Mesenchymal stem cell (in vitro differentiated cells and primary cell): ENCODE results near the gene SEC14L5.

Experiments used
- DNase-seq: peaks from one replicate; pipeline ENCODE4 v3.0.0-alpha.2; 2013
- H2AFZ ChIP-seq: one replicate; pipeline ENCODE4 v1.6.1; 2013; ENCODE audit warnings: low read depth, mild to moderate bottlenecking, control low read depth, inconsistent platforms, low read length, moderate library complexity
- H2AK5ac ChIP-seq: 2 replicates; pipeline ENCODE4 v1.6.1; 2013; ENCODE audit warnings: low read length, moderate library complexity, mild to moderate bottlenecking, inconsistent platforms; ENCODE audit not compliant: severe bottlenecking
- H2BK120ac ChIP-seq: one replicate; pipeline ENCODE4 v1.6.1; 2013; ENCODE audit warnings: low read depth, mild to moderate bottlenecking, inconsistent platforms, low read length, moderate library complexity
- H2BK12ac ChIP-seq, 2 experiments: one replicate each; pipeline ENCODE4 v1.6.1; 2013; ENCODE audit warnings: inconsistent platforms in 2 of 2, low read length in 2 of 2, mild to moderate bottlenecking in 2 of 2, moderate library complexity in 2 of 2, control low read depth in 1 of 2
- H2BK15ac ChIP-seq: one replicate; pipeline ENCODE4 v1.6.1; 2013; ENCODE audit warnings: mild to moderate bottlenecking, low read depth, inconsistent platforms; ENCODE audit not compliant: poor library complexity, severe bottlenecking
- H2BK5ac ChIP-seq: 2 replicates; pipeline ENCODE4 v1.6.1; 2013; ENCODE audit warnings: low read depth, mild to moderate bottlenecking, low read length, control low read depth, inconsistent platforms; ENCODE audit not compliant: poor library complexity, severe bottlenecking
- H3K14ac ChIP-seq, 2 experiments: one replicate each; pipeline ENCODE4 v1.6.1; 2013; ENCODE audit warnings: inconsistent platforms in 2 of 2, low read length in 2 of 2, control low read depth in 1 of 2, mild to moderate bottlenecking in 1 of 2, moderate library complexity in 1 of 2
- H3K18ac ChIP-seq, 2 experiments: one replicate each; pipeline ENCODE4 v1.6.1; 2013; ENCODE audit warnings: inconsistent platforms in 2 of 2, low read length in 2 of 2, control low read depth in 1 of 2, low read depth in 1 of 2, mild to moderate bottlenecking in 1 of 2
- H3K23ac ChIP-seq, 2 experiments: one replicate each; pipeline ENCODE4 v1.6.1; 2013; ENCODE audit warnings: inconsistent platforms in 2 of 2, low read length in 2 of 2, mild to moderate bottlenecking in 2 of 2, moderate library complexity in 2 of 2, control low read depth in 1 of 2
- H3K27ac ChIP-seq: 2 replicates; pipeline ENCODE4 v1.5.1; 2013; ENCODE audit warnings: mild to moderate bottlenecking, moderate library complexity, low read length, control low read depth, inconsistent platforms; ENCODE audit not compliant: poor library complexity, severe bottlenecking
- H3K27me3 ChIP-seq, 2 experiments: 2 replicates each; pipeline versions ENCODE4 v1.6.1 to v1.7.0; 2013; ENCODE audit warnings: low read length in 2 of 2, mild to moderate bottlenecking in 2 of 2, moderate library complexity in 2 of 2, control low read depth in 1 of 2, inconsistent platforms in 1 of 2; ENCODE audit not compliant: control insufficient read depth in 1 of 2, insufficient read depth in 1 of 2
- H3K36me3 ChIP-seq, 2 experiments: 2 replicates each; pipeline versions ENCODE4 v1.6.1 to v1.7.0; 2013; ENCODE audit warnings: low read length in 2 of 2, control low read depth in 1 of 2, inconsistent platforms in 1 of 2, low read depth in 1 of 2, mild to moderate bottlenecking in 1 of 2; ENCODE audit not compliant: insufficient read depth in 2 of 2, control insufficient read depth in 1 of 2
- H3K4ac ChIP-seq, 2 experiments: one replicate each; pipeline ENCODE4 v1.6.1; 2013; ENCODE audit warnings: inconsistent platforms in 2 of 2, low read length in 2 of 2, mild to moderate bottlenecking in 2 of 2, moderate library complexity in 2 of 2, control low read depth in 1 of 2, low read depth in 1 of 2
- H3K4me1 ChIP-seq: 2 replicates; pipeline ENCODE4 v1.6.1; 2013; ENCODE audit warnings: low read depth, low read length, control low read depth; ENCODE audit not compliant: control insufficient read depth, insufficient read depth
- H3K4me2 ChIP-seq: 2 replicates; pipeline ENCODE4 v1.6.1; 2013; ENCODE audit warnings: low read length, mild to moderate bottlenecking, inconsistent platforms; ENCODE audit not compliant: poor library complexity, severe bottlenecking
- H3K4me3 ChIP-seq, 2 experiments: 2 replicates each; pipeline versions ENCODE4 v1.5.1 to v1.7.0; 2013; ENCODE audit warnings: low read length in 2 of 2, mild to moderate bottlenecking in 2 of 2, control low read depth in 1 of 2, low read depth in 1 of 2; ENCODE audit not compliant: insufficient read depth in 1 of 2
- H3K79me1 ChIP-seq: replicated peaks from 2 replicates; pipeline ENCODE4 v1.6.1; 2013; ENCODE audit warnings: mild to moderate bottlenecking, control low read depth, low read length, inconsistent platforms; ENCODE audit not compliant: poor library complexity, severe bottlenecking
- H3K9ac ChIP-seq: 2 replicates; pipeline ENCODE4 v1.7.0; 2013; ENCODE audit warnings: mild to moderate bottlenecking, low read length, moderate library complexity
- H3K9me3 ChIP-seq: 2 replicates; pipeline ENCODE4 v1.7.0; 2013; ENCODE audit warnings: mild to moderate bottlenecking, low read length; ENCODE audit not compliant: control insufficient read depth
- H4K8ac ChIP-seq: one replicate; pipeline ENCODE4 v1.6.1; 2013; ENCODE audit warnings: inconsistent platforms, mild to moderate bottlenecking, low read length, moderate library complexity
- H4K91ac ChIP-seq: one replicate; pipeline ENCODE4 v1.6.1; 2013; ENCODE audit warnings: mild to moderate bottlenecking, low read length, inconsistent platforms
- WGBS: methylation state at CpG from one replicate; pipeline ENCODE4 v1.1.7; 2013; ENCODE audit warnings: mixed read lengths; 5-methylcytosine and 5-hydroxymethylcytosine counted together

SEC14L5 gene

DNA sequence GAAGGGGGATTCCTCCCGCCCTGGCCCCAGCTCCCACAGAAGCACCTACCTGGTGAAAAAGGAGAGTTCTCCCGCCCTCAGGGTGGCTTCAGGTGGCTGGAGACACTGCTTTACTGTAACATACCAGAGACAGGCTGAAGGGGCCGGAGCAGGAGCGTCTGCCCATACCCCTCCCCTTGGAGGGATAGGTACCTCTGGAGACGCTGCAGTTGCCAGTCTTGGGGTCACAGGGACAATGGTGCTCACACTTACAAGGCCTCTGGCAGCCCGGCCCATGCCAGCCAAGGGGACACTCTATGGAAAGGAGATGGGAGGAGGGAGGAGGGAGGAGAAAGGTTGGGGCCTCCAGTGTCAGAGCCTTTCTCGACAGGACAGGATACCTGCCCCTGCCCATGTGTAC is 69.0 kb downstream of the SEC14L5 start:
- 89% methylated on average over 7 of the region's 7 CpGs for WGBS

DNA sequence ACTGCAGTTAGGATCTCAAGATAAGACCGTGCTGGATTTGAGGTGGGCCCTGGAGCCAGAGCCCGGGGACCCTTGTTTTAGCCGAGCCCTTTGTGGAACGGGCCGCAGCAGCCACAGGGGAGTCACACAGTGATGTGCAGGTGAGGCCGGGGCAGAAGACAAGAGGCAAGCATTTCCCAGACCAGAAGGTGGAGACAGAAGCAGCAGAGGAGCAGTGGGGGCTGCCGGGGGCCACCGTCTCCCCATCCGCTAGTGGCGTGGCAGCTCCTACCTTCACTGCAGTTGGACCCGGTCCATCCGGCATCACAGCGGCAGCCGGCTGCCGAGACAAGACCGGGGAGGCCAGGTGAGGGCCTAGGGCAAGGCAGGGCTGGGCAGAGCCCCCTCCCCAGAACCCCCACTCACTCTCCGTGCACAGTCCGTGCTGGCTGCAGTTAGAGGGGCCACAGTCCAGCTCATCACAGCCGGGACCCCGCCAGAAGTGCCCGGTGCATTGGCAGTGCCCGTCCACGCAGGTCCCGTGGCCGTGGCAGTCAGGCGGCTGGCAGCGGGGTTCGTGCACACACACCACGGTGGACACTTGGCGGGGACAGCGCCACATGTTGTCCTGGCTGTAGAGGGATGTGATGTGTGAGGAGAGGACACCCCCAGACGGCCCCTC is 69.6 kb downstream of the SEC14L5 start:
- Histone ChIP-seq H2BK5ac (no peak overlapping the region), H4K91ac (no peak overlapping the region), H3K9me3 (no peaks in the 10 kb centered on the region), H3K27ac (no peak overlapping the region), H2AFZ (no peak overlapping the region), H3K14ac (no peak overlapping the region), H3K9ac (no peak overlapping the region), H3K36me3 (peaks cover 22 to 43% of the 10 kb centered on the region in 2 experiments), H2BK120ac (no peak overlapping the region), H2BK12ac (no peak overlapping the region), H3K4me3 (no peak overlapping the region), H3K79me1 (peaks cover 12% of the 10 kb centered on the region), H3K4ac (no peak overlapping the region), H3K23ac (no peak overlapping the region), H2BK15ac (no peak overlapping the region), H3K4me1 (no peaks in the 10 kb centered on the region), H3K27me3 (peaks cover 0 to 1% of the 10 kb centered on the region in 2 experiments), H4K8ac (no peak overlapping the region), H3K4me2 (no peak overlapping the region), H3K18ac (no peak overlapping the region), H2AK5ac (no peak overlapping the region)
- 94% methylated on average over 23 of the region's 32 CpGs for WGBS
- no peak for DNase-seq

More for the DNA sequence above, 69.0 kb downstream of the SEC14L5 start:
- Histone ChIP-seq H3K27ac (no peak overlapping the region), H3K14ac (no peak overlapping the region), H3K4me3 (no peak overlapping the region), H3K23ac (no peak overlapping the region), H2BK12ac (no peak overlapping the region), H2BK120ac (no peak overlapping the region), H3K18ac (no peak overlapping the region), H4K91ac (no peak overlapping the region), H2AK5ac (no peak overlapping the region), H2BK15ac (no peak overlapping the region), H3K9ac (no peak overlapping the region), H3K4me2 (no peak overlapping the region), H3K27me3 (peaks cover 5 to 8% of the 10 kb centered on the region in 2 experiments), H2BK5ac (no peak overlapping the region), H3K4me1 (no peaks in the 10 kb centered on the region), H3K79me1 (peaks cover 12% of the 10 kb centered on the region), H3K4ac (no peak overlapping the region), H3K36me3 (peaks cover 22 to 43% of the 10 kb centered on the region in 2 experiments), H3K9me3 (no peaks in the 10 kb centered on the region), H2AFZ (no peak overlapping the region), H4K8ac (no peak overlapping the region)
- no peak for DNase-seq

DNA sequence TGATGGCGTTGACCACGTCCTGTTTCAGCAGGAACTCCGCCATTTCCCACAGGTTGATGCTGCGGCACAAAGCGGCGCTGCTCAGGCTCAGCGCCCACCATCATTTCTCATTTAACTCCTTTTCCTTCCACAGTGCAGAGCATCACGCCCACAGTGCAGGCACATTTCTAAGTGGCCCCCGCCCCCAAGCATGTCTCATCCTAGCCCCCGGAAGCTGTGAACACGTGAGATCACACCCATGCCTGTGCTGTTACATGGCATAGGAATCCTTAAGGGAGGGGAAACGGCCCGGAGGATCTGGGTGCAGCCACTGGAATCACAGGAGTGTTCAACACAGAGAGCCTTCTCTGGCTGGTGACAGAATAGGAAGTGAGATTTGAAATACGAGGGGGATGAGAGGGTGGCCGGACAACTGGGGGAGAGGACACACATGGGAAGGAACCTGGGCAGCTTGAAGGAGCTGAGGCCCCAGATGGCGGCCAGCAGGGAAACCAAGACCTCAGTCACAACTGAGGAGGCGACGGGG is 70.9 kb downstream of the SEC14L5 start:
- H3K23ac ChIP-seq = no peak overlapping the region
- H3K18ac ChIP-seq = no peak overlapping the region
- no peak overlapping the region for H3K4me3 ChIP-seq
- no peak overlapping the region for H2BK5ac ChIP-seq
- H3K79me1 ChIP-seq = peaks cover 17% of the 10 kb centered on the region
- H3K27me3 ChIP-seq = no peaks in the 10 kb centered on the region
- H3K4me2 ChIP-seq = no peak overlapping the region
- H2BK120ac ChIP-seq = no peak overlapping the region
- H2BK12ac ChIP-seq = no peak overlapping the region
- no peaks in the 10 kb centered on the region for H3K9me3 ChIP-seq
- H2BK15ac ChIP-seq = no peak overlapping the region
- no peak overlapping the region for H3K14ac ChIP-seq
- no peak overlapping the region for H2AK5ac ChIP-seq
- peaks cover 22 to 43% of the 10 kb centered on the region in 2 experiments for H3K36me3 ChIP-seq
- H2AFZ ChIP-seq = no peak overlapping the region
- no peak overlapping the region for H4K91ac ChIP-seq
- no peak for DNase-seq
- H3K27ac ChIP-seq = no peak overlapping the region
- no peak overlapping the region for H4K8ac ChIP-seq
- H3K4ac ChIP-seq = no peak overlapping the region
- 92% methylated on average over 18 of the region's 18 CpGs for WGBS
- H3K9ac ChIP-seq = no peak overlapping the region
- H3K4me1 ChIP-seq = peaks cover 6% of the 10 kb centered on the region

DNA sequence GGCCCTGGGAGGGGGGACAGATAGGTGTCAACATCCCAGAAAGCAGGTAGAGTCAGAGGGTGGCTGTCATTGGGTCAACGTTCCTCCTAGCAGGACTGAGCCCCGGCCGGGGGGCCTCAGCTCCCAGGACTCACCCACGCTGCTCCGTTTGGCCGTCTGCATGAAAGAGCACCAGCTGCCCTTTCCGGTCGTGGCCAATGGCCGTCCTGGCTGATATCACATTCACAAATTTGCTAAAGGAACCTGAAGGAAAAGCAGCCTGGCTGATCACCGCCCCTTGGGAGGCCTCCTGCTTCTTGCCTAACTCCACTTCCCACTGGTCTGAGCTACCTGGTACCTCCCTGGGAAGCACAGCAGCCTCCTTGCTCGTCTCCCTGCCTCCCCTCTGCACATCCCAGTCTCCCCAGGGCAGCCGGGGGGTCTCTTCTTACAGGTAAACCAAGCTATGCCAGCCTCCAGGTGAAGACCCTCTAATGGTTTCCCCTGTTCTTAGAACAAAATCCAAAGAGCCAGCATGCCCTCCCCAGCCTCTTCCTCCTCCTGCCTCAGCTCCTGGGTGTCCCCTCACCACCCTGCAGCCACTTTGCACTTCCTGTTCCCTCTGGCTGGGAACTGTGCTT is 72.2 kb downstream of the SEC14L5 start:
- Histone ChIP-seq H2BK5ac (no peak overlapping the region), H3K27me3 (peaks cover 0 to 2% of the 10 kb centered on the region in 2 experiments), H2BK15ac (no peak overlapping the region), H3K9me3 (no peaks in the 10 kb centered on the region), H3K4me3 (no peak overlapping the region), H3K27ac (no peak overlapping the region), H2BK120ac (no peak overlapping the region), H3K18ac (no peak overlapping the region), H4K8ac (no peak overlapping the region), H3K4me2 (no peak overlapping the region), H4K91ac (no peak overlapping the region), H3K36me3 (peaks cover 12 to 37% of the 10 kb centered on the region in 2 experiments), H2AK5ac (no peak overlapping the region), H2BK12ac (no peak overlapping the region), H3K4ac (no peak overlapping the region), H3K4me1 (peaks cover 7% of the 10 kb centered on the region), H3K14ac (no peak overlapping the region), H3K23ac (no peak overlapping the region), H3K9ac (no peak overlapping the region), H3K79me1 (peaks cover 20% of the 10 kb centered on the region), H2AFZ (no peak overlapping the region)
- no peak for DNase-seq
- WGBS = 83% methylated on average over 12 of the region's 12 CpGs
